ENCODE data around the gene EME1.

Gene EME1

GRCh38 chr17:50328363-50329325, 44.4 kb upstream of the EME1 start:
- Histone ChIP-seq H3K4me3 (ENCODE audit: low read depth, low read length, poor library complexity, severe bottlenecking) (no peak overlapping the region), H3K79me2 (ENCODE audit: insufficient read depth, low read length) (no peaks in the 10 kb centered on the region), H3K4me2 (ENCODE audit: low read length) (no peak overlapping the region), H3K9me2 (ENCODE audit: low read depth, low read length) (no peaks in the 10 kb centered on the region), H3K9ac (ENCODE audit: low read length) (no peak overlapping the region), H3K27ac (ENCODE audit: low read depth, low read length, poor library complexity, severe bottlenecking) (no peak overlapping the region), H3K4me1 (ENCODE audit: insufficient read depth, low read length, severe bottlenecking) (no peaks in the 10 kb centered on the region), H3K36me3 (ENCODE audit: insufficient read depth, low read length) (no peaks in the 10 kb centered on the region), H3K27me3 (ENCODE audit: insufficient read depth, low read length) (peaks cover 9% of the 10 kb centered on the region; the same call in 1 of the 2 replicates), H4K20me1 (ENCODE audit: insufficient read depth, low read length) (no peaks in the 10 kb centered on the region), H2AFZ (ENCODE audit: low read length) (no peak overlapping the region), H3K9me3 (ENCODE audit: low read length) (no peaks in the 10 kb centered on the region), H3F3A (ENCODE audit: insufficient read depth, low read length) (no peaks in the 10 kb centered on the region)
- no peak for TF ChIP-seq CTCF (IDR thresholded peaks at IDR 0.05; ENCODE audit: low read length)
- no peak for TF ChIP-seq EZH2 (IDR thresholded peaks at IDR 0.05; ENCODE audit: borderline replicate concordance, low read length)

- H3K9ac ChIP-seq (ENCODE audit: low read length): no peak overlapping the region
- no peaks in the 10 kb centered on the region for H4K20me1 ChIP-seq (ENCODE audit: insufficient read depth, low read length)
- H3K27ac ChIP-seq (ENCODE audit: low read depth, low read length, poor library complexity, severe bottlenecking): no peak overlapping the region
- H3K36me3 ChIP-seq (ENCODE audit: insufficient read depth, low read length): no peaks in the 10 kb centered on the region
- no peaks in the 10 kb centered on the region for H3K9me2 ChIP-seq (ENCODE audit: low read depth, low read length)
- no peaks in the 10 kb centered on the region for H3K9me3 ChIP-seq (ENCODE audit: low read length)
- H3K79me2 ChIP-seq (ENCODE audit: insufficient read depth, low read length): no peaks in the 10 kb centered on the region
- no peaks in the 10 kb centered on the region for H3K4me1 ChIP-seq (ENCODE audit: insufficient read depth, low read length, severe bottlenecking)
- TF ChIP-seq CTCF (IDR thresholded peaks at IDR 0.05; ENCODE audit: low read length): no peak
- TF ChIP-seq EZH2 (IDR thresholded peaks at IDR 0.05; ENCODE audit: borderline replicate concordance, low read length): no peak
- H3F3A ChIP-seq (ENCODE audit: insufficient read depth, low read length): no peaks in the 10 kb centered on the region
- no peak overlapping the region for H2AFZ ChIP-seq (ENCODE audit: low read length)
- H3K27me3 ChIP-seq (ENCODE audit: insufficient read depth, low read length): peaks cover 6% of the 10 kb centered on the region; the same call in 1 of the 2 replicates
- no peak overlapping the region for H3K4me2 ChIP-seq (ENCODE audit: low read length)
- no peak overlapping the region for H3K4me3 ChIP-seq (ENCODE audit: low read depth, low read length, poor library complexity, severe bottlenecking)
These were observed 43.3 kb upstream of the EME1 start for GRCh38 chr17:50329716-50330115.

DNA sequence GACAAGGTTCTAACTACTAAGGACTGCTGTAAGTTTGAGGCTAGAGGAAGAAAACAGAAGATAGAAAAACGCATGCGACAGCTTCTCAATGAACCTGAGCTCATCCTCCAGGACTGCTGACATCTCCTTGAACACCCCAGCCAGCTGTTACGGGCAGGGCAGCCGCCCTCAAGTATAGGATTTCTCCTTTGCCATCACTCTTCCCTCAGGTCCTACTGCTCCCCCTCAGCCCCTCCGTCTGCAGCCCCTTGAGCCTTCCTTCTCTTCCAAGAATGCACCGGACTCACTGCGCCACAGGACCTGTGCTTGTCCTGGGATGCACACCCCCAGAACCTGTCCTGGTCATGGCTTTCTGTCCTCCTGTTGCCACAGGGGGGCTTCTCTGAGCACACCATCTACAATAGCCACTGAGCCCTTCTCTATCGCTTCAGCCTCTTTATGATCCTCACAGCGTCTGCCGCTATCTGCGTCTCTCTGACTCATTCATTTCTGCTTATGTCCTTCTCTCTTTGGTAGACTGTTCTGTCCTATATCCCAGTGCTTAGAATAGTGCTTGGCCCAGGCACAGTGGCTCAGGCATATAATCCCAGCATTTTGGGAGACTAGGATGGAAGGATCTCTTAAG, 42.8 kb upstream of the EME1 start:
- no peaks in the 10 kb centered on the region for H3K36me3 ChIP-seq (ENCODE audit: insufficient read depth, low read length)
- no peak overlapping the region for H2AFZ ChIP-seq (ENCODE audit: low read length)
- H3K9ac ChIP-seq (ENCODE audit: low read length): no peak overlapping the region
- H3K79me2 ChIP-seq (ENCODE audit: insufficient read depth, low read length): no peaks in the 10 kb centered on the region
- TF ChIP-seq CTCF (IDR thresholded peaks at IDR 0.05; ENCODE audit: low read length) (no peak), EZH2 (IDR thresholded peaks at IDR 0.05; ENCODE audit: borderline replicate concordance, low read length) (no peak)
- H3K4me1 ChIP-seq (ENCODE audit: insufficient read depth, low read length, severe bottlenecking): no peaks in the 10 kb centered on the region
- H3K27ac ChIP-seq (ENCODE audit: low read depth, low read length, poor library complexity, severe bottlenecking): no peak overlapping the region
- no peaks in the 10 kb centered on the region for H4K20me1 ChIP-seq (ENCODE audit: insufficient read depth, low read length)
- no peaks in the 10 kb centered on the region for H3K9me2 ChIP-seq (ENCODE audit: low read depth, low read length)
- H3K4me3 ChIP-seq (ENCODE audit: low read depth, low read length, poor library complexity, severe bottlenecking): no peak overlapping the region
- H3K9me3 ChIP-seq (ENCODE audit: low read length): no peaks in the 10 kb centered on the region
- no peak overlapping the region for H3K4me2 ChIP-seq (ENCODE audit: low read length)
- H3F3A ChIP-seq (ENCODE audit: insufficient read depth, low read length): no peaks in the 10 kb centered on the region
- H3K27me3 ChIP-seq (ENCODE audit: insufficient read depth, low read length): peaks cover 6% of the 10 kb centered on the region; the same call in 1 of the 2 replicates

All from OCI-LY1 (cell line).